Suprapubic skin (tissue), 4 donors: ENCODE measurements around the gene ACVR1B. TPM values are rescaled to one million over a fixed set of nuclear protein-coding genes. Genes with fewer than 3 reads are reported as not detected.

ENCODE experiments used
- DNase-seq, 2 donors: peaks; one replicate each; pipeline ENCODE4 v3.0.0-alpha.2; 2019; ENCODE audit warnings: low spot score in 2 of 2
- H3K27ac ChIP-seq: fragments of 200-600 bp; sonication (generic); one replicate; pipeline ENCODE4 v1.5.1; 2019
- H3K27me3 ChIP-seq: fragments of 200-600 bp; sonication (generic); one replicate; pipeline ENCODE4 v1.5.1; 2019
- H3K36me3 ChIP-seq: fragments of 200-600 bp; sonication (generic); one replicate; pipeline ENCODE4 v1.5.1; 2019
- H3K4me1 ChIP-seq: fragments of 200-600 bp; sonication (generic); one replicate; pipeline ENCODE4 v1.5.1; 2019
- H3K4me3 ChIP-seq: fragments of 200-600 bp; sonication (generic); one replicate; pipeline ENCODE4 v1.5.1; 2019; ENCODE audit warnings: mild to moderate bottlenecking
- H3K9me3 ChIP-seq: fragments of 200-600 bp; sonication (generic); one replicate; pipeline ENCODE4 v1.5.1; 2019
- EP300 ChIP-seq: sonication (generic); formaldehyde crosslinking; IDR thresholded peaks from one replicate; pipeline ENCODE4 v1.6.1; 2017; ENCODE audit warnings: antibody characterized with exemption
- POLR2A ChIP-seq, 2 donors: fragments of 450-650 bp; IDR thresholded peaks; one replicate each; pipeline ENCODE4 v1.6.1; 2017; ENCODE audit warnings: antibody characterized with exemption in 2 of 2, mild to moderate bottlenecking in 2 of 2, moderate library complexity in 2 of 2
- POLR2AphosphoS5 ChIP-seq, 3 donors: sonication (generic); formaldehyde crosslinking; IDR thresholded peaks; one replicate each; pipeline ENCODE4 v1.6.1; 2017; ENCODE audit warnings: antibody characterized with exemption in 3 of 3
- WGBS: methylation state at CpG from one replicate; pipeline ENCODE4 v1.1.5; 2018; 5-methylcytosine and 5-hydroxymethylcytosine counted together
- total RNA-seq, 4 donors: library from RNA; depleted of rRNA; stranded (reverse); fragments of >200 nt; gene quantifications; one replicate each; pipeline ENCODE4 v1.1.0, GENCODE V29; 2016
- TF ChIP-seq, protein P1 (sequence below), 2 donors: fragments of 200-600 bp in 1 of 2; fragments of 450-650 bp in 1 of 2; sonication (generic) in 1 of 2; IDR thresholded peaks; one replicate each; pipeline ENCODE4 v1.5.1; 2016 to 2019; ENCODE audit warnings: antibody characterized with exemption in 2 of 2, mild to moderate bottlenecking in 1 of 2, moderate library complexity in 1 of 2

Gene ACVR1B
- total RNA-seq, 4 donors from 2014 or later = 40.5 to 103 (median 57.3) TPM

GRCh38 chr12:51932218-51933076 is 19.1 kb upstream of the ACVR1B start:
- Histone ChIP-seq H3K27ac (no peak overlapping the region), H3K27me3 (no peaks in the 10 kb centered on the region), H3K36me3 (no peaks in the 10 kb centered on the region), H3K4me3 (no peak overlapping the region), H3K4me1 (peaks cover 4% of the 10 kb centered on the region), H3K9me3 (no peaks in the 10 kb centered on the region)
- no peak for DNase-seq
- TF ChIP-seq POLR2AphosphoS5 (IDR thresholded peaks at IDR 0.05) (no peak), EP300 (no peak), POLR2A (IDR thresholded peaks at IDR 0.05) (no peak)
- TF ChIP-seq, protein P1, sequence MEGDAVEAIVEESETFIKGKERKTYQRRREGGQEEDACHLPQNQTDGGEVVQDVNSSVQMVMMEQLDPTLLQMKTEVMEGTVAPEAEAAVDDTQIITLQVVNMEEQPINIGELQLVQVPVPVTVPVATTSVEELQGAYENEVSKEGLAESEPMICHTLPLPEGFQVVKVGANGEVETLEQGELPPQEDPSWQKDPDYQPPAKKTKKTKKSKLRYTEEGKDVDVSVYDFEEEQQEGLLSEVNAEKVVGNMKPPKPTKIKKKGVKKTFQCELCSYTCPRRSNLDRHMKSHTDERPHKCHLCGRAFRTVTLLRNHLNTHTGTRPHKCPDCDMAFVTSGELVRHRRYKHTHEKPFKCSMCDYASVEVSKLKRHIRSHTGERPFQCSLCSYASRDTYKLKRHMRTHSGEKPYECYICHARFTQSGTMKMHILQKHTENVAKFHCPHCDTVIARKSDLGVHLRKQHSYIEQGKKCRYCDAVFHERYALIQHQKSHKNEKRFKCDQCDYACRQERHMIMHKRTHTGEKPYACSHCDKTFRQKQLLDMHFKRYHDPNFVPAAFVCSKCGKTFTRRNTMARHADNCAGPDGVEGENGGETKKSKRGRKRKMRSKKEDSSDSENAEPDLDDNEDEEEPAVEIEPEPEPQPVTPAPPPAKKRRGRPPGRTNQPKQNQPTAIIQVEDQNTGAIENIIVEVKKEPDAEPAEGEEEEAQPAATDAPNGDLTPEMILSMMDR (IDR thresholded peaks at IDR 0.05) = no peak
- 56% methylated on average over 5 of the region's 5 CpGs for WGBS

DNA sequence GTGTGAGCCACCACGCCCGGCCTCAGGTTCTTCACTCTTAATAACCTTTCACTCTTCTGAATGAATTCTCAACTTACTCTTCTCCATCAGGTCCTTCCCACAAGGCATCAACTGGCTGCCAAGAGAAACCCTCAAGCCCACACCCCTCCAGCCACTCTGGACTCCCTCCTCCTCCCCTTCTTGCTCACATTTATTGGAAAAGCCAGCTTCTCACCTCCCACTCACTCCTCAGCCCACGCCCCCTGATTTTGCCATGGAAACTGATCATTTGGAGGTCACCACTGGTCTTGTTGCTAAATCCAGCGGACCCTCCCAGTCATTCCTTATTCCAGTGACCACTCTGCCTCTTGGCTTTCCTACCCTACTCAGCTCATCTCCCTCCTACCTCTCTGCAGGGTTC is 17.4 kb upstream of the ACVR1B start:
- Histone ChIP-seq H3K4me1 (peaks cover 13% of the 10 kb centered on the region), H3K27me3 (no peaks in the 10 kb centered on the region), H3K4me3 (no peak overlapping the region), H3K9me3 (no peaks in the 10 kb centered on the region), H3K27ac (no peak overlapping the region), H3K36me3 (no peaks in the 10 kb centered on the region)
- DNase-seq = no peak
- 90% methylated on average over 4 of the region's 4 CpGs for WGBS
- TF ChIP-seq POLR2AphosphoS5 (IDR thresholded peaks at IDR 0.05) = no peak
- no peak for TF ChIP-seq POLR2A (IDR thresholded peaks at IDR 0.05)
- TF ChIP-seq, protein P1 (IDR thresholded peaks at IDR 0.05) = no peak
- no peak for TF ChIP-seq EP300

DNA sequence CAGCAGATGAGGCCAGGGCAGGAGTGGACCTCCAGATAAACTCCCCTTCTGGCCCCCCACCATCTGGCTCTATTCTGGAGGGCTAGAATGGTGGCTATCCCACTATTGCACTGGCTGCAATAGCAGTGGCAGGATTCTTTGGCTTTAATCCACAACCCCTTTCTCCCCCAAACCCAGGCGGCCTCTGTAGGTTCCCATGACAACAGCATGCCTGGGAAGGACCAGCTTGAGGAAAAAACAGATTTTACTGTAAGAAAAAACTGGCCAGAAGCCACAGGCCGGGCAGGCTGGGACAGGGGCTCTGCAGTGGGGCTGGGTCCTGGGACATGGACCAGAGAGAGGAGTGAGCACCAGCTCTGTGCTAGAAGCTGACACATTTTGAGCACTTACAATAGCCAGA is 13.6 kb upstream of the ACVR1B start:
- H3K27ac ChIP-seq = peak overlapping the region; percentile 56
- H3K36me3 ChIP-seq = no peaks in the 10 kb centered on the region
- WGBS = 26% methylated on average over 2 of the region's 2 CpGs
- no peaks in the 10 kb centered on the region for H3K9me3 ChIP-seq
- TF ChIP-seq POLR2A (IDR thresholded peaks at IDR 0.05) = no peak
- TF ChIP-seq, protein P1 (IDR thresholded peaks at IDR 0.05) = no peak
- no peak for TF ChIP-seq EP300
- no peak for TF ChIP-seq POLR2AphosphoS5 (IDR thresholded peaks at IDR 0.05)
- peaks cover 43% of the 10 kb centered on the region for H3K4me1 ChIP-seq
- no peak for DNase-seq
- no peaks in the 10 kb centered on the region for H3K27me3 ChIP-seq
- H3K4me3 ChIP-seq = no peak overlapping the region

GRCh38 chr12:51938726-51939125 is 12.8 kb upstream of the ACVR1B start:
- peak overlapping the region; percentile 56 for H3K27ac ChIP-seq
- H3K27me3 ChIP-seq = no peaks in the 10 kb centered on the region
- H3K4me3 ChIP-seq = no peak overlapping the region
- H3K4me1 ChIP-seq = peaks cover 47% of the 10 kb centered on the region
- no peak for DNase-seq
- 77% methylated on average over 6 of the region's 6 CpGs for WGBS
- H3K9me3 ChIP-seq = no peaks in the 10 kb centered on the region
- TF ChIP-seq EP300 (no peak), POLR2A (IDR thresholded peaks at IDR 0.05) (no peak), POLR2AphosphoS5 (IDR thresholded peaks at IDR 0.05) (peak in 1 of 3 donors; percentile 39)
- TF ChIP-seq, protein P1 (IDR thresholded peaks at IDR 0.05) = no peak
- H3K36me3 ChIP-seq = no peaks in the 10 kb centered on the region

GRCh38 chr12:51941011-51941581 is 10.4 kb upstream of the ACVR1B start:
- no peaks in the 10 kb centered on the region for H3K9me3 ChIP-seq
- H3K27ac ChIP-seq = peak overlapping the region; percentile 83
- WGBS = 38% methylated on average over 15 of the region's 15 CpGs
- no peak for DNase-seq
- TF ChIP-seq POLR2AphosphoS5 (IDR thresholded peaks at IDR 0.05) (no peak), EP300 (no peak), POLR2A (IDR thresholded peaks at IDR 0.05) (no peak)
- TF ChIP-seq, protein P1 (IDR thresholded peaks at IDR 0.05) = no peak
- no peaks in the 10 kb centered on the region for H3K27me3 ChIP-seq
- H3K4me1 ChIP-seq = peaks cover 47% of the 10 kb centered on the region
- peak overlapping the region; percentile 22 for H3K4me3 ChIP-seq
- H3K36me3 ChIP-seq = no peaks in the 10 kb centered on the region
